ENCODE data around the gene MCAT. TPM values are rescaled to one million over a fixed set of nuclear protein-coding genes. Genes with fewer than 3 reads are reported as not detected.

MCAT gene
- polyA plus RNA-seq, 1 of the 3 experiments (the other 2 are of a cell fraction), result 12.0 TPM

DNA sequence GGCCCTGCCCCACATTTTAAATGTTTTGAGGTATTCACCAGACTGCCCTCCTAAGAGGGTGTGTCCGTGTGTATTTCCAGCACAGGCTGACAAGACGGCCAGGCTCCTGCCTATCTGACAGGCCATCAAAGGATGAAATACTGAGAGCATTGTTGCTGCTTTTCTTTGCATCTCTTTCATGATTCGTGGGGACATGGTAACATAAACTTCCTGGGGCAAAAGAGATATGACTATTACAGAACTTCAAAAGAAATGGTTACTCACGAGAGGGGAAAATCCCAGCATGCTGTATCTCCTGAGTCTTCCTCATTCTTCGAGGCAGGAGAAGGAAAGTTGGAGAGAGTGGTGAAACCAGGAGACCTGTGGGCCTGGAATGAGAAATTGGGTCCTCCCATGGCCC is 43.0 kb downstream of the MCAT start:
- no peaks in the 10 kb centered on the region for H3K9me2 ChIP-seq
- H3K36me3 ChIP-seq (replicated peaks in 1 of 2; ENCODE audit: control insufficient read depth in 1 of 2, insufficient read depth in 2 of 2, low read length in 1 of 2), result no peaks in the 10 kb centered on the region
- no peak overlapping the region; a peak in 1 of 4 replicates for H3K27ac ChIP-seq (ENCODE audit: low read depth in 2 of 2, low read length in 1 of 2)
- POLR2A ChIA-PET, result no interaction called here
- no peaks in the 10 kb centered on the region for H3K27me3 ChIP-seq (ENCODE audit: insufficient read depth)
- H3K9ac ChIP-seq, result no peak overlapping the region
- H2AFZ ChIP-seq (ENCODE audit: low read depth), result no peak overlapping the region
- no peaks in the 10 kb centered on the region for H3F3A ChIP-seq (replicated peaks; ENCODE audit: insufficient read depth)
- DNase-seq, result no peak
- no peak for TF ChIP-seq FOSL2 (IDR thresholded peaks at IDR 0.05; ENCODE audit: borderline replicate concordance, low read depth)
- TF ChIP-seq REST (IDR thresholded peaks at IDR 0.05; ENCODE audit: low read depth, low read length), result no peak
- TF ChIP-seq PBX3 (IDR thresholded peaks at IDR 0.05), result no peak
- TF ChIP-seq, protein P1, sequence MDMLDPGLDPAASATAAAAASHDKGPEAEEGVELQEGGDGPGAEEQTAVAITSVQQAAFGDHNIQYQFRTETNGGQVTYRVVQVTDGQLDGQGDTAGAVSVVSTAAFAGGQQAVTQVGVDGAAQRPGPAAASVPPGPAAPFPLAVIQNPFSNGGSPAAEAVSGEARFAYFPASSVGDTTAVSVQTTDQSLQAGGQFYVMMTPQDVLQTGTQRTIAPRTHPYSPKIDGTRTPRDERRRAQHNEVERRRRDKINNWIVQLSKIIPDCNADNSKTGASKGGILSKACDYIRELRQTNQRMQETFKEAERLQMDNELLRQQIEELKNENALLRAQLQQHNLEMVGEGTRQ (IDR thresholded peaks at IDR 0.05; ENCODE audit: borderline replicate concordance, low read depth, low read length), result no peak
- TF ChIP-seq GABPA (IDR thresholded peaks at IDR 0.05; ENCODE audit: low read depth), result no peak
- no peak for TF ChIP-seq CHD2 (IDR thresholded peaks at IDR 0.05; ENCODE audit: low read length, partially characterized antibody)
- no peaks in the 10 kb centered on the region for H3K79me2 ChIP-seq (ENCODE audit: insufficient read depth)
- WGBS (ENCODE audit: low lambda C conversion rate), result 34% methylated on average over 5 of the region's 5 CpGs
- no peaks in the 10 kb centered on the region for H3K9me3 ChIP-seq
- CTCF ChIA-PET, result no interaction called here
- H3K4me1 ChIP-seq (ENCODE audit: control insufficient read depth in 1 of 2, insufficient read depth in 2 of 2, low read depth in 1 of 2, low read length in 1 of 2), result peaks cover 0 to 9% of the 10 kb centered on the region in 2 experiments; a peak in 1 of 4 replicates
- H3K4me3 ChIP-seq (ENCODE audit: low read depth in 2 of 2, low read length in 1 of 2), result no peak overlapping the region
- H4K20me1 ChIP-seq (ENCODE audit: insufficient read depth), result no peaks in the 10 kb centered on the region
- H3K4me2 ChIP-seq, result no peak overlapping the region

- Histone ChIP-seq H4K20me1 (ENCODE audit: insufficient read depth) (no peaks in the 10 kb centered on the region), H3K9me3 (no peaks in the 10 kb centered on the region), H3K4me2 (no peak overlapping the region), H2AFZ (ENCODE audit: low read depth) (no peak overlapping the region), H3F3A (replicated peaks; ENCODE audit: insufficient read depth) (no peaks in the 10 kb centered on the region), H3K9me2 (no peaks in the 10 kb centered on the region), H3K79me2 (ENCODE audit: insufficient read depth) (no peaks in the 10 kb centered on the region), H3K9ac (no peak overlapping the region), H3K27me3 (ENCODE audit: insufficient read depth) (no peaks in the 10 kb centered on the region), H3K36me3 (replicated peaks in 1 of 2; ENCODE audit: control insufficient read depth in 1 of 2, insufficient read depth in 2 of 2, low read length in 1 of 2) (no peaks in the 10 kb centered on the region), H3K4me3 (ENCODE audit: low read depth in 2 of 2, low read length in 1 of 2) (no peak overlapping the region), H3K27ac (ENCODE audit: low read depth in 2 of 2, low read length in 1 of 2) (no peak overlapping the region), H3K4me1 (ENCODE audit: control insufficient read depth in 1 of 2, insufficient read depth in 2 of 2, low read depth in 1 of 2, low read length in 1 of 2) (peaks cover 0 to 11% of the 10 kb centered on the region in 2 experiments; a peak in 1 of 4 replicates)
- ChIA-PET CTCF (interaction anchor here (0.9 kb wide), 1 partner anchor 9 kb away, joined by 3 read pairs; no protein-coding TSS in a partner anchor), POLR2A (no interaction called here)
- 90% methylated on average over 3 of the region's 4 CpGs for WGBS (ENCODE audit: low lambda C conversion rate)
- DNase-seq, result no peak
- TF ChIP-seq NRF1 (IDR thresholded peaks at IDR 0.05; ENCODE audit: low read depth, low read length) (no peak), GATA2 (CRISPR knock-in tag; IDR thresholded peaks at IDR 0.05) (no peak), TAF1 (IDR thresholded peaks at IDR 0.05; ENCODE audit: borderline replicate concordance, low read depth, low read length) (no peak), NFIC (IDR thresholded peaks at IDR 0.05; ENCODE audit: borderline replicate concordance) (no peak), RCOR1 (IDR thresholded peaks at IDR 0.05; ENCODE audit: low read length) (no peak), FOSL2 (IDR thresholded peaks at IDR 0.05; ENCODE audit: borderline replicate concordance, low read depth) (no peak), MEF2A (IDR thresholded peaks at IDR 0.05; ENCODE audit: borderline replicate concordance, low read depth) (no peak), RXRA (IDR thresholded peaks at IDR 0.05; ENCODE audit: borderline replicate concordance, low read depth) (no peak), RFX5 (IDR thresholded peaks at IDR 0.05; ENCODE audit: low read length) (no peak)
- TF ChIP-seq, protein P2, sequence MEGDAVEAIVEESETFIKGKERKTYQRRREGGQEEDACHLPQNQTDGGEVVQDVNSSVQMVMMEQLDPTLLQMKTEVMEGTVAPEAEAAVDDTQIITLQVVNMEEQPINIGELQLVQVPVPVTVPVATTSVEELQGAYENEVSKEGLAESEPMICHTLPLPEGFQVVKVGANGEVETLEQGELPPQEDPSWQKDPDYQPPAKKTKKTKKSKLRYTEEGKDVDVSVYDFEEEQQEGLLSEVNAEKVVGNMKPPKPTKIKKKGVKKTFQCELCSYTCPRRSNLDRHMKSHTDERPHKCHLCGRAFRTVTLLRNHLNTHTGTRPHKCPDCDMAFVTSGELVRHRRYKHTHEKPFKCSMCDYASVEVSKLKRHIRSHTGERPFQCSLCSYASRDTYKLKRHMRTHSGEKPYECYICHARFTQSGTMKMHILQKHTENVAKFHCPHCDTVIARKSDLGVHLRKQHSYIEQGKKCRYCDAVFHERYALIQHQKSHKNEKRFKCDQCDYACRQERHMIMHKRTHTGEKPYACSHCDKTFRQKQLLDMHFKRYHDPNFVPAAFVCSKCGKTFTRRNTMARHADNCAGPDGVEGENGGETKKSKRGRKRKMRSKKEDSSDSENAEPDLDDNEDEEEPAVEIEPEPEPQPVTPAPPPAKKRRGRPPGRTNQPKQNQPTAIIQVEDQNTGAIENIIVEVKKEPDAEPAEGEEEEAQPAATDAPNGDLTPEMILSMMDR (IDR thresholded peaks at IDR 0.05), result no peak
- TF ChIP-seq, protein P1 (IDR thresholded peaks at IDR 0.05; ENCODE audit: borderline replicate concordance, low read depth, low read length), result no peak
- TF ChIP-seq, protein P3, sequence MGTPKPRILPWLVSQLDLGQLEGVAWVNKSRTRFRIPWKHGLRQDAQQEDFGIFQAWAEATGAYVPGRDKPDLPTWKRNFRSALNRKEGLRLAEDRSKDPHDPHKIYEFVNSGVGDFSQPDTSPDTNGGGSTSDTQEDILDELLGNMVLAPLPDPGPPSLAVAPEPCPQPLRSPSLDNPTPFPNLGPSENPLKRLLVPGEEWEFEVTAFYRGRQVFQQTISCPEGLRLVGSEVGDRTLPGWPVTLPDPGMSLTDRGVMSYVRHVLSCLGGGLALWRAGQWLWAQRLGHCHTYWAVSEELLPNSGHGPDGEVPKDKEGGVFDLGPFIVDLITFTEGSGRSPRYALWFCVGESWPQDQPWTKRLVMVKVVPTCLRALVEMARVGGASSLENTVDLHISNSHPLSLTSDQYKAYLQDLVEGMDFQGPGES (IDR thresholded peaks at IDR 0.05; ENCODE audit: low read depth, low read length), result no peak
Observed at GRCh38 chr22:43099095-43099494, 44.1 kb downstream of the MCAT start.

All from SK-N-SH (cell line).